ENCODE measurements around the gene SPRY4.
A peak's percentile ranks its signal among the peaks of the same experiment; 100 is the strongest.

SPRY4 gene

GRCh38 chr5:142319560-142320429, 5.0 kb downstream of the SPRY4 start:
- DNase-seq (ENCODE audit: low read depth) = peak; percentile 26
- no peak overlapping the region for H3K4me3 ChIP-seq (ENCODE audit: low read length)
- TF ChIP-seq CTCF (IDR thresholded peaks at IDR 0.05; ENCODE audit: insufficient read depth, low read depth, low read length, missing control alignments) = no peak

GRCh38 chr5:142319105-142319504, 5.7 kb downstream of the SPRY4 start:
- no peak overlapping the region for H3K4me3 ChIP-seq (ENCODE audit: low read length)
- no peak for DNase-seq (ENCODE audit: low read depth)
- TF ChIP-seq CTCF (IDR thresholded peaks at IDR 0.05; ENCODE audit: insufficient read depth, low read depth, low read length, missing control alignments) = no peak

- DNase-seq (ENCODE audit: low read depth) = no peak
- no peak for TF ChIP-seq CTCF (IDR thresholded peaks at IDR 0.05; ENCODE audit: insufficient read depth, low read depth, low read length, missing control alignments)
- no peak overlapping the region for H3K4me3 ChIP-seq (ENCODE audit: low read length)
Observed at GRCh38 chr5:142317753-142318152, 7.1 kb downstream of the SPRY4 start.

GRCh38 chr5:142317173-142317572, 7.6 kb downstream of the SPRY4 start:
- no peak overlapping the region for H3K4me3 ChIP-seq (ENCODE audit: low read length)
- DNase-seq (ENCODE audit: low read depth) = no peak
- no peak for TF ChIP-seq CTCF (IDR thresholded peaks at IDR 0.05; ENCODE audit: insufficient read depth, low read depth, low read length, missing control alignments)

- no peak for DNase-seq (ENCODE audit: low read depth)
- no peak overlapping the region for H3K4me3 ChIP-seq (ENCODE audit: low read length)
- no peak for TF ChIP-seq CTCF (IDR thresholded peaks at IDR 0.05; ENCODE audit: insufficient read depth, low read depth, low read length, missing control alignments)
Observed at GRCh38 chr5:142316681-142317080, 8.1 kb downstream of the SPRY4 start.

GRCh38 chr5:142316051-142316450, 8.8 kb downstream of the SPRY4 start:
- TF ChIP-seq CTCF (IDR thresholded peaks at IDR 0.05; ENCODE audit: insufficient read depth, low read depth, low read length, missing control alignments) = no peak
- no peak for DNase-seq (ENCODE audit: low read depth)
- H3K4me3 ChIP-seq (ENCODE audit: low read length) = no peak overlapping the region

All from epithelial cell of esophagus (primary cell).